ENCODE measurements around the gene KAT2A. TPM values are rescaled to one million over a fixed set of nuclear protein-coding genes. Genes with fewer than 3 reads are reported as not detected.

KAT2A gene
- total RNA-seq, 4 donors from 2014 or later = 36.3 to 107 (median 57.1) TPM

DNA sequence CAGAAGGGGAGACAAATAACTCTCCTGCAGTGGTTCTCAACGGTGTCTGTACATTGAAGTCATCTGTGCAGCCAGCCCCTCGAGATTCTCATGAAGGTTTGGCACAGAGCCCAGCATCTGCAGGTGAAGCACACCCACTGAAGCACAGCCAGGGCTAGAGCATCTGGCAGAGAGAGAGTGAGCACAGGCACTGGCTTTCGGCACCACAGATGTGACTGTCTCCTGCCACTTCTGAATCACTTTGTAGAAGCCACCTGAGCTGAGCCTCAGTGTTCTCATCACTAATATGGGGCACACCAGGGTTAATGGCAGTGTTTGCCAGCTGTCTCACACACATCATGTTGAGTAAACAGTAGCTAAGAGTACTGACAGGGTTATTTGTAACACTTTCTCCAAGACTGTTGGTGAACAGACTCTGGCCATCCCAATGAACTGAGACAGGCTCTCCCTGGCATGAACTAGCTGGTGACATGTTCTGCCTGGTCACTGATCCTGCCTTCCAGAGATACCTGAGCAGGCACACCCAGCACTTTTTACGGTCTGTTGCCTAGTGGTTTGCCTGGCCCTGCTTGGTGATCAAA lies 12.4 kb upstream of the KAT2A start:
- H3K27ac ChIP-seq = peak overlapping the region; percentile 22
- H3K9me3 ChIP-seq = no peaks in the 10 kb centered on the region
- H3K4me3 ChIP-seq = no peak overlapping the region
- no peaks in the 10 kb centered on the region for H3K27me3 ChIP-seq
- no peak for DNase-seq (ENCODE audit: low spot score in 2 of 2)
- TF ChIP-seq EP300 (IDR thresholded peaks at IDR 0.05) = no peak
- TF ChIP-seq POLR2A (IDR thresholded peaks at IDR 0.05) = no peak
- TF ChIP-seq POLR2AphosphoS5 (IDR thresholded peaks at IDR 0.05) = no peak
- TF ChIP-seq, protein P1, sequence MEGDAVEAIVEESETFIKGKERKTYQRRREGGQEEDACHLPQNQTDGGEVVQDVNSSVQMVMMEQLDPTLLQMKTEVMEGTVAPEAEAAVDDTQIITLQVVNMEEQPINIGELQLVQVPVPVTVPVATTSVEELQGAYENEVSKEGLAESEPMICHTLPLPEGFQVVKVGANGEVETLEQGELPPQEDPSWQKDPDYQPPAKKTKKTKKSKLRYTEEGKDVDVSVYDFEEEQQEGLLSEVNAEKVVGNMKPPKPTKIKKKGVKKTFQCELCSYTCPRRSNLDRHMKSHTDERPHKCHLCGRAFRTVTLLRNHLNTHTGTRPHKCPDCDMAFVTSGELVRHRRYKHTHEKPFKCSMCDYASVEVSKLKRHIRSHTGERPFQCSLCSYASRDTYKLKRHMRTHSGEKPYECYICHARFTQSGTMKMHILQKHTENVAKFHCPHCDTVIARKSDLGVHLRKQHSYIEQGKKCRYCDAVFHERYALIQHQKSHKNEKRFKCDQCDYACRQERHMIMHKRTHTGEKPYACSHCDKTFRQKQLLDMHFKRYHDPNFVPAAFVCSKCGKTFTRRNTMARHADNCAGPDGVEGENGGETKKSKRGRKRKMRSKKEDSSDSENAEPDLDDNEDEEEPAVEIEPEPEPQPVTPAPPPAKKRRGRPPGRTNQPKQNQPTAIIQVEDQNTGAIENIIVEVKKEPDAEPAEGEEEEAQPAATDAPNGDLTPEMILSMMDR (IDR thresholded peaks at IDR 0.05) = no peak
- 17% methylated on average over 3 of the region's 4 CpGs for WGBS
- H3K4me1 ChIP-seq = peaks cover 79% of the 10 kb centered on the region
- H3K36me3 ChIP-seq = peaks cover 23% of the 10 kb centered on the region

DNA sequence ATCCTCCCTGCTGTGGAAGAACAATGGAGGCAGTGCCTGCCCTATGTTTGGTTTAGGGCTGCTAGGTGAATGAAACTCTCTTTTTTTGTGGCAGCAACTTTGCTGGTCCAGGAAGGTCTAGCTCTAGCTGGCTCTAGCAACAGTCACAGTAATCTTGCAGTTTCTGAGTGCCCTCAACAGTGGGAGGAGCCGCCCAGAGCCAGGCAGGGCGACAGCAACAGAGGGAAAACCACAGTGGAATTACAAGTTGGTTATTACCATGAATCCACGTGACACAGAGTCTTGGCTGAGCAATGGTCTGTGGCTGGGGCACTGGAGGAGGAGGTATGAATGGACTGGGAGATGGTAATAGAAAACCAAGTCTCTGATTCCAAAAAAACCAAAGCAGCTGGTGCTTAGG lies 11.8 kb upstream of the KAT2A start:
- no peak overlapping the region for H3K27ac ChIP-seq
- no peaks in the 10 kb centered on the region for H3K9me3 ChIP-seq
- TF ChIP-seq POLR2A (IDR thresholded peaks at IDR 0.05) (no peak), EP300 (IDR thresholded peaks at IDR 0.05) (no peak), POLR2AphosphoS5 (IDR thresholded peaks at IDR 0.05) (no peak)
- TF ChIP-seq, protein P1 (IDR thresholded peaks at IDR 0.05) = no peak
- peaks cover 29% of the 10 kb centered on the region for H3K36me3 ChIP-seq
- H3K4me1 ChIP-seq = peaks cover 76% of the 10 kb centered on the region
- no peak overlapping the region for H3K4me3 ChIP-seq
- WGBS = 18% methylated on average over 3 of the region's 3 CpGs
- no peak for DNase-seq (ENCODE audit: low spot score in 2 of 2)
- no peaks in the 10 kb centered on the region for H3K27me3 ChIP-seq

DNA sequence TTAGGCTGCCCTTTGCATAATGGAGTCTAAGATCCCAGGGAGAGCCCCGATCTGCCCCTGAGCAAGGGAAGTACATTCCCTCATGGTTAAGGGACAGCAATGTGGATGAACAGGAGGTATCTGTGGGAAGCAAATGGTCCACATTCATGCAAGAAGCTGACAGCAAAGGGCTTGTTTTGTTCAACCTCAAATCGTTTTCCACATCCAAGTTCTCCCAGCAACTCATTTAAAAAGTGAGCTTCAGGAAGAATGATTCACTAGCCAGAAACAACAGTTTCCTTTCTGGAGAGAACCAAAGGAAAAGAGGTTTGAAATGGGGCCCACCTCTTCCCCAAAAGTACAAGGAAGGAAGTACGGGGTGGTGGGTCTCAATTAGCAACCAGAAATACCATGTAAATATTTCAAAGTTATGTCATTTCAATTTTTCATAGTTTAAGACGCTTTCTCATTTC lies 10.8 kb upstream of the KAT2A start:
- Histone ChIP-seq H3K4me3 (no peak overlapping the region), H3K4me1 (peaks cover 74% of the 10 kb centered on the region), H3K27ac (peak overlapping the region; percentile 55), H3K9me3 (no peaks in the 10 kb centered on the region), H3K36me3 (peaks cover 38% of the 10 kb centered on the region), H3K27me3 (no peaks in the 10 kb centered on the region)
- 56% methylated on average over 4 of the region's 4 CpGs for WGBS
- TF ChIP-seq, protein P1 (IDR thresholded peaks at IDR 0.05) = no peak
- TF ChIP-seq POLR2AphosphoS5 (IDR thresholded peaks at IDR 0.05) (no peak), POLR2A (IDR thresholded peaks at IDR 0.05) (no peak), EP300 (IDR thresholded peaks at IDR 0.05) (no peak)
- DNase-seq (ENCODE audit: low spot score in 2 of 2) = no peak

DNA sequence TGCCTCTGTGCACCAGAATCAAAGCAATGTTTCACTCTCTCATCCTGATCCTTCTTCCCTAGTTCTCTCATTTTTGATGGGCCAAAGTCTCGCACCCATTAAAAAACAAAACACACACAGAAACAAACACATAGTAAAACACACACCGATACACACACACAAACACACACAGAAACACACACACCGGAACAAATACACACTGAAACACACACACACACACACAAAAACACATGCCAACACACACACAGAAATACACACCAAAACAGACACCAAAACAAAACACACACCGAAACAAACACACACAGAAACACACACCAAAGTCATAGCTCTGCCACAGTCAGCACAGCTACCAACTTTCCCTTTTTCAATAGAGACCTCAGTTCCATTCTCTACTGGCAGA lies 10.1 kb upstream of the KAT2A start:
- no peak for DNase-seq (ENCODE audit: low spot score in 2 of 2)
- 96% methylated on average over 4 of the region's 4 CpGs for WGBS
- no peaks in the 10 kb centered on the region for H3K27me3 ChIP-seq
- TF ChIP-seq POLR2A (IDR thresholded peaks at IDR 0.05) (no peak), EP300 (IDR thresholded peaks at IDR 0.05) (no peak), POLR2AphosphoS5 (IDR thresholded peaks at IDR 0.05) (no peak)
- TF ChIP-seq, protein P1 (IDR thresholded peaks at IDR 0.05) = no peak
- peaks cover 68% of the 10 kb centered on the region for H3K4me1 ChIP-seq
- H3K36me3 ChIP-seq = peaks cover 45% of the 10 kb centered on the region
- H3K4me3 ChIP-seq = no peak overlapping the region
- H3K27ac ChIP-seq = peak overlapping the region; percentile 55
- H3K9me3 ChIP-seq = no peaks in the 10 kb centered on the region

DNA sequence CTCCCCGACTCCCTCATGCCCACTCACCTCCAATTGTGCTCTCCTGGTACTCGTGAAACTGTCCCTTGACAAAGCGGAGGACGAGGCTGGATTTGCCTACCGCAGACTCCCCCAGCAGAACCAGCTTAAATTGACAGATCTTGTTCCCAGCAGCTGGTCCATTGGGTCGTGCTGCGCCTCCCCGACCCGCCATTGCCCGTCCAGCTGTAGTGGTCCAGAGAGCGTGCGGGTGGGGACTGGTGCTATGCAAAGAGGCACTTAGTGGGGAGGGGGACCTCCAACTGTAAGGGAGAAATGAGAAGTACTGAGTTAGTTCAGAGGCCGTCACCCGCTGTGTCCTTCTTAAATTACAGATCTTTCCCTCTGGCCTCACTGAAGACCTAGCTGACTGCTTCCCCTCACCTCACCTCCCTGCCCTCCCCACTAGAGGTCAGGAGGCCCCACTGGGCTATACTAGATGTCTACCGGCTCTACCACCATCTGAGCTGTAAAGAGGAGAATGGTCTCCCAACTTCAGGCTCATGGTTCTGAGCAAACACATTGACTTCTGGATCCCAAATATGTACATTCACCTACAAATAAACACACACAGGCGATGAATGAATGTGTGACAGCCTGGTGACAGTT lies 9.3 kb upstream of the KAT2A start:
- H3K9me3 ChIP-seq = no peaks in the 10 kb centered on the region
- no peak for DNase-seq (ENCODE audit: low spot score in 2 of 2)
- no peak overlapping the region for H3K4me3 ChIP-seq
- WGBS = 95% methylated on average over 11 of the region's 16 CpGs
- H3K4me1 ChIP-seq = peaks cover 60% of the 10 kb centered on the region
- peaks cover 50% of the 10 kb centered on the region for H3K36me3 ChIP-seq
- TF ChIP-seq POLR2A (IDR thresholded peaks at IDR 0.05) (no peak), EP300 (IDR thresholded peaks at IDR 0.05) (no peak), POLR2AphosphoS5 (IDR thresholded peaks at IDR 0.05) (no peak)
- TF ChIP-seq, protein P1 (IDR thresholded peaks at IDR 0.05) = no peak
- H3K27me3 ChIP-seq = no peaks in the 10 kb centered on the region
- H3K27ac ChIP-seq = peak overlapping the region; percentile 55
